Measurements from ENCODE around the gene ABCF3.
"Not testable (repeated sequence)": the region's sequence is repeated elsewhere in the genome, so short reads cannot be mapped to it uniquely, and the experiment has no call there.

Gene ABCF3, protein sequence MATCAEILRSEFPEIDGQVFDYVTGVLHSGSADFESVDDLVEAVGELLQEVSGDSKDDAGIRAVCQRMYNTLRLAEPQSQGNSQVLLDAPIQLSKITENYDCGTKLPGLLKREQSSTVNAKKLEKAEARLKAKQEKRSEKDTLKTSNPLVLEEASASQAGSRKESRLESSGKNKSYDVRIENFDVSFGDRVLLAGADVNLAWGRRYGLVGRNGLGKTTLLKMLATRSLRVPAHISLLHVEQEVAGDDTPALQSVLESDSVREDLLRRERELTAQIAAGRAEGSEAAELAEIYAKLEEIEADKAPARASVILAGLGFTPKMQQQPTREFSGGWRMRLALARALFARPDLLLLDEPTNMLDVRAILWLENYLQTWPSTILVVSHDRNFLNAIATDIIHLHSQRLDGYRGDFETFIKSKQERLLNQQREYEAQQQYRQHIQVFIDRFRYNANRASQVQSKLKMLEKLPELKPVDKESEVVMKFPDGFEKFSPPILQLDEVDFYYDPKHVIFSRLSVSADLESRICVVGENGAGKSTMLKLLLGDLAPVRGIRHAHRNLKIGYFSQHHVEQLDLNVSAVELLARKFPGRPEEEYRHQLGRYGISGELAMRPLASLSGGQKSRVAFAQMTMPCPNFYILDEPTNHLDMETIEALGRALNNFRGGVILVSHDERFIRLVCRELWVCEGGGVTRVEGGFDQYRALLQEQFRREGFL

DNA sequence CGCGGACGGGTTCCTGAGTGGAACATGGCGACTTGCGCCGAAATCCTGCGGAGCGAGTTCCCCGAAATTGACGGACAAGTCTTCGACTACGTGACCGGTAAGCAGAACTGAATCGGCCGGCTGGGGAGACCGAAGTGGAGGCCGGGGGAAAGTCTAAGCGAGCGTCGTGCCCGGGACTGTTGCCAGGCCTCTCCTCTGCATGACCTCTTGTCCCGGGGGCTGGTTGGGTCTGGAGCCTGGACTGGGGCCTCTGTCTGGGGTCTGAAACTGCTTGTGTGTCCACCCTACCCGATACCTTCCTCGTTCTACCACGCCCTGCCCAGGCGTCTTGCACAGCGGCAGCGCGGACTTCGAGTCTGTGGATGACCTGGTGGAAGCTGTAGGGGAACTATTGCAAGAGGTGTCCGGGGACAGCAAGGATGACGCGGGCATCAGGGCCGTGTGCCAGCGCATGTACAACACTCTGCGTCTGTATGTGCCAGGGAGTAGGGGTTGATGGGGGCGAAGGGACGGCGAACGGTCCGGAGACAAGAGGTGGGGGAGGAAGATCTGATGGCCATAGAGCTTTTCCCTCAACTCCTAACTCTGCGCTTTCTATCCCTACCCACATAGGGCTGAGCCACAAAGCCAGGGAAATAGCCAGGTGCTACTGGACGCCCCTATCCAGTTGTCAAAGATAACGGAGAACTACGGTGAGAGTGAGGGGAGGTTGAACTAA is at the start of gene ABCF3:
Gene ABCF3 (plus strand): TSS at position 16 of the 718 bp plus-strand sequence. CDS start 9 bp downstream, at position 25.
- DNase-seq (ENCODE audit: low read depth in 4 of 4, low spot score in 1 of 4), result no peak

DNA sequence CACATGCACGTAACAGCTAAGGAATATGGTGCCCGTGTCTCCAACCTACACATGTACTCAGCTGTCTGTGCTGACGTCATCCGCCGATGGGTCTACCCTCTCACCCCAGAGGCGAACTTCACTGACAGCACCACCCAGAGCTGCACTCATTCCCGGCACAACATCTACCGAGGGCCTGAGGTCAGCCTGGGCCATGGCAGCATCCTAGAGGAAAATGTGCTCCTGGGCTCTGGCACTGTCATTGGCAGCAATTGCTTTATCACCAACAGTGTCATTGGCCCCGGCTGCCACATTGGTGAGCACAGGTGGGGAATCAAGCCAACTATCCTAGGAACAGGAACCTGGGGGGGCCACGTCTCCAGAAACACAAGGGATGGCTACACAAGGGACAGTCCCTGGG is 45.6 kb upstream of the ABCF3 start:
- no peak for DNase-seq (ENCODE audit: low read depth in 4 of 4, low spot score in 1 of 4)

DNA sequence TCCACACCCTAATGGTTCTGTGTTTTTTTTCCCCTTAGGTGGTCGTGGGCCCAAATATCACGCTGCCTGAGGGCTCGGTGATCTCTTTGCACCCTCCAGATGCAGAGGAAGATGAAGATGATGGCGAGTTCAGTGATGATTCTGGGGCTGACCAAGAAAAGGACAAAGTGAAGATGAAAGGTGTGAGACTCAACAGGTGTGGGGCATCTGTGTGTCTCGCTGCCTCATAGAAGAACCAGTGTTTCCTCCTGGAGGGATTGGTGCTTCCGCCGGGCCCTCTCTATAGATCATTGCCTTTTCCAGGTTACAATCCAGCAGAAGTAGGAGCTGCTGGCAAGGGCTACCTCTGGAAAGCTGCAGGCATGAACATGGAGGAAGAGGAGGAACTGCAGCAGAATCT is 43.8 kb upstream of the ABCF3 start:
- DNase-seq (ENCODE audit: low read depth in 4 of 4, low spot score in 1 of 4), result no peak

DNA sequence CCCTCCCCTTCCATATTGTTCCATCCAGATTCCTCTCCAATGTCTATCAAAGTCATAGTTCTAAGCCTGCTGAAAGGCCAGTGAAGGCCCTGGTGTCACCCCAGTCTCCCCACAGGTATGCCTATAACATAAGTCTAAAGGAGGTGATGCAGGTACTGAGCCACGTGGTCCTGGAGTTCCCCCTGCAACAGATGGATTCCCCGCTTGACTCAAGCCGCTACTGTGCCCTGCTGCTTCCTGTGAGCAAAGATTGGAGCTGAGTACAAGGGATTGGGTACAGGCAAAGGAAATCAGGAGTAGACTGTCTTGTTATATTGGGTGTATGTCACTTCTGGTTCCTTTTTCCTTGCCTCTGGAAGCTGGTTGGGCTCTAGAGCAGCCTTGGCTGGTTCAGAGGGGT is 42.7 kb upstream of the ABCF3 start:
- no peak for DNase-seq (ENCODE audit: low read depth in 4 of 4, low spot score in 1 of 4)

DNA sequence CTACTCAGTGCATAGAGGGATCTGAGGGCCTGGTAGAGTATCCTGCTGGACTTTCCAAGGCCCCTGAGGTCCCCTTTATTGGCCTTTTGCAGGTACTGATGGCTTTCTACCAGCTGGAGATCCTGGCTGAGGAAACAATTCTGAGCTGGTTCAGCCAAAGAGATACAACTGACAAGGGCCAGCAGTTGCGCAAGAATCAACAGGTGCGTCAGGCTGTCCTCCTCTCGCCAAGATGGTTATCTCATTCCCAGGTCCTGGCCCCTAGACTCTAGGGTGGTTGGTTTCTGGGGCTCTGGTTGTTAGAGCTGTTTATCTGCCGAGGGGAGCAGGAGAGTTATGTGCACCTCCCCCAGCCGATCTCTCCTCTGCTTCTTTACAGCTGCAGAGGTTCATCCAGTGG is 41.5 kb upstream of the ABCF3 start:
- no peak for DNase-seq (ENCODE audit: low read depth in 4 of 4, low spot score in 1 of 4)

DNA sequence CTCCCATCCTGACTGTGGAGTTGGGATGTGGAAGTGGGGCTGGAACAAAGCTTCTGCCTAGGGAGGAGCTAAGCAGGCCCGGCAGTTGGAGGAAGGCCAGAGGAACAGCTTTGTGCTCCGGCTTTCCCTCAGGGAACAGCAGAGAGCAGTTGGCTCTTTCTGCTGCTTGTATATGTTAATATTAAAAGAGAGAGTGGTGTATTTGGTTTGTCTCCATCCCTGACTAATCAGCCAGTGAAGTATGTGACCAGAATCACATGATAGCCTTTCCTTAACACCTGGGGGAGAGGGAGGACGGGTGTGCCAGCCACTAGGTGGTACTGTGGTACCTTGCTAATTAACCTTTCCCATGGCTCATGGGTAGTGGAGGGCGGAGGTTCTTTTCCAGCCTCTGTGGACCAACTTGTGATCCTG is 40.9 kb upstream of the ABCF3 start:
- no peak for DNase-seq (ENCODE audit: low read depth in 4 of 4, low spot score in 1 of 4)

DNA sequence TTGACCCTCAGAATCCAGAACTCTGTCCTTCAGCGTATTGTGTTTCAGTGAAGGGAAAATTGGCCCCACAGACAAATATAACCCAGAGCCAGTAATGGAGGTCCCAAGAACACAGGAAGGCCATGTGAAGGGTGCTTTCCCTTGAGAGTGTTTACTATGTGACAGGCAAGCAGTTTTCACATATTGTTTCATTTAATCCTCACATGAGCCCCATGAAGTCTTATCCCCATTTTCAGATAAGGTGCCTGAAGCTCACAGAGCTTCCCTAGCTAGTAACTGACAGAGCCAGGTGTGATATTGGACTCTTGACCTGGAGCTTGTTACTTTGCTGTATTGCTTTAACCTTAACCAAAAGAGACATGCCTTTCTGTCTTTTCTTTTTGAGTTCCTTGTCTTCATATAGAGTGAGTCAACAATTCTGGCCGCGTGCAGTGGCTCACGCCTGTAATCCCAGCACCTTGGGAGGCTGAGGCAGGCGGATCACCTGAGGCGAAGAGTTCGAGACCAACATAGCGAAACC is 40.2 kb upstream of the ABCF3 start:
- no peak for DNase-seq (ENCODE audit: low read depth in 4 of 4, low spot score in 1 of 4)

DNA sequence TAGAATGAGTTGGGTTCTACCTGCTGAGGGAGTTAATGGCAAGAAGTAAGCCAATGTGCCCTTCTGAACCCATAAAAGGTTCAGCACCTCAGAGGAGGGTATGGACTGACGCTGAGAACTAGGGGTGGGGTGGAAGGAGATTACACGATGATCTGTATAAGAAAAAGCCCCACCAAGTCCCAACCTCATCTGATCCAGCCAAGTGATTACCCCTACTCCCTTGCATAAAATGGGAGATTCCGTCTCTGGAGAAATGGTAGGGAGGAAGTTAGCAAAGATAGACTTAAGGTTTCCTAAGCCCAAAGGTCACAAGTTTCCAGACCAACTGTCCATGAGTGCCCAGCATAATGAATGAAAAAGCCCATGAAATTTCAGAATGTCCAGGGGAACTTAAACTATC is 37.9 kb upstream of the ABCF3 start:
- no peak for DNase-seq (ENCODE audit: low read depth in 4 of 4, low spot score in 1 of 4)

DNA sequence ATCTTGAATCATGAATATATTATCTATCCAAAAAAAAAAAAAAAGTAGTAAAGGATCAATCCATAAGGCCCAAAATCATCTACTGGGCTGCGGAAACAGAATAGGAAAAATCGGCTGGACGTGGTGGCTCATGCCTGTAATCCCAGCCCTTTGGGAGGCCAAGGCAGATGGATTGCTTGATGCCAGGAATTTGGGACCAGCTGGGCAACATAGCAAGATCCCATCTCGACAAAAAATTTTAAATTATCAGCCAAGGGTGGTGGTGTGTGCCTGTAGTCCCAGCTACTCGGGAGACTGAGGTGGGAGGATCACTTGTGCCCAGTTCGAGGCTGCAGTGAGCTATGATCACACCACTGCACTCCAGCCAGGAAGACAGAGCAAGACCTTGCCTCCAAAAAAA is 36.9 kb upstream of the ABCF3 start:
- no peak for DNase-seq (ENCODE audit: low read depth in 4 of 4, low spot score in 1 of 4)

DNA sequence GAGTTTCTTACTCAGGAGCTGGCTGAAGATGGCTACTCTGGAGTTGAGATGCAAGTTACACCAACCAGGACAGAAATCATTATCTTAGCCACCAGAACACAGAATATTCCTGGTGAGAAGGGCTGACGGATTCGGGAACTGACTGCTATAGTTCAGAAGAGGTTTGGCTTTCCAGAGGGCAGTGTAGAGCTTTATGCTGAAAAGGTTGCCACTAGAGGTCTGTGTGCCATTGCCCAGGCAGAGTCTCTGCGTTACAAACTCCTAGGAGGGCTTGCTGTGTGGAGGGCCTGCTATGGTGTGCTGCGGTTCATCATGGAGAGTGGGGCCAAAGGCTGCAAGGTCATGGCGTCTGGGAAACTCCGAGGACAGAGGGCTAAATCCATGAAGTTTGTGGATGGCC is 36.2 kb upstream of the ABCF3 start:
- not testable (repeated sequence) for DNase-seq (ENCODE audit: low read depth in 4 of 4, low spot score in 1 of 4)

DNA sequence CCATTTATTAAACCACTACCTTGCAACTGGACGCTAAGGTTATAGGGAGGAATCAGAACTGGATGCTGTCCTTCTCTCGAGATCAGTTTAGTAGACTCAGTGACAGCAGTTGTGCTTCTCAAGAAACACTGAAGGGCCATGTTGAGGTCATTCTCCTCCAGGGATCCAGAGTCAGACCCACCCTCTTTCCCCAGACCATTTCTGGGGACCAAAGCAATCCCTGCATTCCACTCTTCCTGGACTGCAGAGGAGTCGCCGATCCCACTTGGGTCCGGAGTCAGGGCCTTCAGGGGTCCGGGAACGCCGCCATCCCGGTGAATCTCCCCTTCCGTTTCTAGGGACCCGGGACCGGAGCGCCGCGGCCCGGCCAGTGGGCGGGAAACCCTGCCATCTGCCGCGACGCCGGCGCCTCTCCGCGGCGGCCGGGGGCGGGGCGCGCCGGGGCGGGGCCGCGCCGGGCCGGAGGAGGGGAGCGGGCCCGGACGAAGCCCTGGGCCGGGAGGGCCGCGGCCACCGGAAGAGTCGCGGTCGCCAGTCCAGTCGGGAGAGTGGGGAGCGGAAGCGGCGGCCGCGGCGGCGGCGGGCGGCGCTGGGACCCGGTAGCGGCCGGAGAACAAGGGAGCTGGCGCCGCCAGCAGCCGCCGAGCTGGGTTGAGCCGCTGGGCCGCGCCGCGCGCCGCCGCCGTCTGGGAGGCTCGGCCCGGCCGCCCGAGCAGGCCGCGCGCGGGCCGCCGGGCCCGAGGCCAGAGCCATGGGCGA is 30.9 kb upstream of the ABCF3 start, which contains the start of gene DVL3:
Gene DVL3 (plus strand): TSS at position 493 of the 759 bp plus-strand sequence. CDS start 259 bp downstream, at position 752.
- DNase-seq (ENCODE audit: low read depth in 4 of 4, low spot score in 1 of 4), result no peak

DNA sequence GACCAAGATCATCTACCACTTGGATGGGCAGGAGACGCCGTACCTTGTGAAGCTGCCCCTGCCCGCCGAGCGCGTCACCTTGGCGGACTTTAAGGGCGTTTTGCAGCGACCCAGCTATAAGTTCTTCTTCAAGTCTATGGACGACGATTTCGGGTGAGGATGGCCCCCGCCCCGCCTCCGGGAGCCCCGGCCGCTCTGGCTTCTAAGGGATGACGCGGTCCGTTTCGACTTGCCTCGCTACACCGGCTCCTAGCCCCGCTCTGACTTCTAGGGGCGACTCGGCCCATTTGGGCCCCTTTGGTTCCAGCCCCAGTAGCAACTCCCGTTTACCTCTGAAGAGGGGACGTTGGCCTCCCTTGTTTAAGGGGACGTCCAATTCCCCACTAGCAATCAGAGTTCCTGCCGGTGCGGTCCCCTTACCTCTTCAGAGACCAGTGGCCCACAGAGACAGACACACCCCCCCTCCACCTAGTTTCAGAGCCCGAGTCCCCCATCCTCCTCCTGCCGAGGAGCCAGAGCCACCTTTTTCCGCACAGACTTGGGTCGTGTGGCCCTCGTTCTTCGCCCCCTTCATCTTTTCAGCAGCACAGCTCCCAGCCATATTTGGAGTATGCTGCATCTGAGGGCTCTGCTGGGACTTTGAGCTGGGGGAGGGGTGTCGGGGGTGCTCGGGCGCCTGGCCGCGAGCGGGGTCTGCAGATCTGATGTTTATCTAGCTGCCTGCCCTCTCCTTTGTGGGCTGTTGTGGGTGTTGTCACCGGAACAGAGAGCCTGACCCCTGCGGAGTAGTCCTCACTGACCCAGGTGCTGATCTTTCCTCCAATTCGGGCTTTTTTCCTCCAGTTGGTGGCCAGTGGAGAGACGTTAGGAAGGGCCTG is 30.1 kb upstream of the ABCF3 start:
- peak in 1 of 4 experiments; percentile 21 for DNase-seq (ENCODE audit: low read depth in 4 of 4, low spot score in 1 of 4)

DNA sequence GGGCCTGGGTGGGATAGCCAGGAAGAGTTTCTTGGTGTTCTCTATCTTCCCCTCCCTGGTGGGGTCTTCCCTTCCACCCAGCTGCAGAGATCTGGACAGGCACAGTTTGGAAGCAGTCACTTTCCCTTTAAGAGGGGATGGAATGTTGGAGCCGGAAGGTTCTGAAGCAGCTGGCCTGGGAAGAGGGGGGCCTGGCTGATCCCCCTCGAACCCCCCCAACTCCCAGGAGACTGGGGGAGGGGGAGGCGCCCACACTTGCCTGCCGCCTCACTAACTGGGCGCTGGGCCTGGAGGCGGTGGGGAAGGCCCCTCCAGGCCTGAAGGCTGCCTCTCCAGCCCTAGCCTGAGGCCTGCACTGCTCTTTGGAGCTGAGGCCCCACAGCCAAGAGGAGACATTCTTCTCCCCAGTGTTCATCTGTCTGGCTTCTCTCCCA is 29.5 kb upstream of the ABCF3 start:
- DNase-seq (ENCODE audit: low read depth in 4 of 4, low spot score in 1 of 4), result no peak

DNA sequence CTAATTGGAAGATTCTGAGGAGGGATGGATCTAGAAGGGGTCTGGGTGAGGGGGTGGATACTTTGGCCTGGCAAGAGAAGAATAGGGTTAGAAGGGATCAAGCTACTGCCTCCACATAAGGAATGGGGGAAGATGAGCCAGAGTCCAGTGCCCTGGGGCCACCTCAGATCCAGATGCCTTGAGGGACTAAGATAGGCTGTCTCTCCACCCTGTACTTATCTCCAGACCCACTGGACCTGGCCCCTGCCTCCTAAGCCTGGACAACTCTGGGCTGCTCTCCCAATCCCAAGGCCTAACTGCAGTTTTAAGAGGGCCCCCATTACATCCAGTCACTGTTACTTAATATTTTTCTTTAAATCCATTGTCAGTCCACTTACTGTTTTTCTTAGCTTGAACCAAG is 28.8 kb upstream of the ABCF3 start:
- no peak for DNase-seq (ENCODE audit: low read depth in 4 of 4, low spot score in 1 of 4)

DNA sequence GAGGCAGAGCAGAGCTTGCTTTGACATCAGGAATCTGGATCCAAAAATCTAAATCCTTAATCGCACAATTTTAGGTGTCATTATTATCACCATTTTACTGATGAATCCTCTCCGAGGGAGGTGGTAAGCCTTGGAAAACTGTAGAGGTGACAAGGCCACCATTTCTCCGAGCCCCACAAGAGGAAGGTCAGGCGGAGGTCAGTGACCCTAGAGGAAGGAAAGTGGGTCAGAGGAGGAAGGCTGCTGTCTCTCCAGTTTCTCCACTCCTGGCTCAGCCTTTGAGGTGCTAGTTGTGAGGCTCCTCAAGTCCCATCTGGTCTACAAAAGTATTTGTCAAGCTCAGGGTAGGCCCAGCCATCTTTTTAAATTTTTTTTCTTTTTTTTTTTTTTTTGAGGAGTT is 27.6 kb upstream of the ABCF3 start:
- DNase-seq (ENCODE audit: low read depth in 4 of 4, low spot score in 1 of 4), result no peak

DNA sequence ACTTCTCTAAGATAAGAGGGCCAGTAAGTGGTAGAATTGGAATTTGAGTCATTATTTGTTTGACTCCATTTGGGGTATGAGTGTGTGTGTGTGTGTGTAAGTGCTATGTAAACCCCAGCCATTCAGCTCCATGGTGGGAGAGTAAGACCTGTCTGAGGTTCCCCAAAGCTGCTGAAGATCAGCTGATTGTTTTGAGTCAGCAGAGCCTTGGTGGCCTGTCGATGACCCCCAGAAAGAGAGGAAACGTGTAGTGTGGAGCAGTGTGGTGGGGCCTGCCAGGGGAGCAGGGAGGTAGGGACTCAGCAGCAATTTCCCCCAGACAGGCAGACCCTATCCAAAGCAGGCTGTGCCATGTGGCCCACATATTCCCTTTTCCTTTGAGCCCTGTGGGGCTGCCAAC is 25.5 kb upstream of the ABCF3 start:
- no peak for DNase-seq (ENCODE audit: low read depth in 4 of 4, low spot score in 1 of 4)

DNA sequence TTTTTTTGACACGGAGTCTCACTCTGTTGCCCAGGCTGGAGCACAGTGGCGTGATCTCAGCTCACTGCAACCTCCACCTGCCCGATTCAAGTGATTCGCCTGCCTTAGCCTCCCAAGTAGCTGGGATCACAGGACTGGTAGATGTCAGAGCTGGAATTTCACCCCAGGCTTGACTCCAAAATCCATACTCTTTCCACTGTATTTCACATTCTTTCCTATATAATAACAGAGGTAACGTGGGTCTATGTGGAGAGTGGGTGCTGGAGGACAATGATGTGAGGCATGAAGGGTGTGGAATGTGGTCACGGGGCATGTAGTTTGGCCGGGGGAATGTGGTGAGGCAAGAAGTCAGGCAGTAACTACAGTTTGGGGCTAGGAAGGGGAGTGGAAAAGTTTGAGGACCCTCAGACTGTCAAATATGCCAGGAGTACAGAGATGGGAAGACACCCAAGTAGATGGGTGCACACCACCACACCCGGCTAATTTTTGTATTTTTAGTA is 23.4 kb upstream of the ABCF3 start:
- not testable (repeated sequence) for DNase-seq (ENCODE audit: low read depth in 4 of 4, low spot score in 1 of 4)

DNA sequence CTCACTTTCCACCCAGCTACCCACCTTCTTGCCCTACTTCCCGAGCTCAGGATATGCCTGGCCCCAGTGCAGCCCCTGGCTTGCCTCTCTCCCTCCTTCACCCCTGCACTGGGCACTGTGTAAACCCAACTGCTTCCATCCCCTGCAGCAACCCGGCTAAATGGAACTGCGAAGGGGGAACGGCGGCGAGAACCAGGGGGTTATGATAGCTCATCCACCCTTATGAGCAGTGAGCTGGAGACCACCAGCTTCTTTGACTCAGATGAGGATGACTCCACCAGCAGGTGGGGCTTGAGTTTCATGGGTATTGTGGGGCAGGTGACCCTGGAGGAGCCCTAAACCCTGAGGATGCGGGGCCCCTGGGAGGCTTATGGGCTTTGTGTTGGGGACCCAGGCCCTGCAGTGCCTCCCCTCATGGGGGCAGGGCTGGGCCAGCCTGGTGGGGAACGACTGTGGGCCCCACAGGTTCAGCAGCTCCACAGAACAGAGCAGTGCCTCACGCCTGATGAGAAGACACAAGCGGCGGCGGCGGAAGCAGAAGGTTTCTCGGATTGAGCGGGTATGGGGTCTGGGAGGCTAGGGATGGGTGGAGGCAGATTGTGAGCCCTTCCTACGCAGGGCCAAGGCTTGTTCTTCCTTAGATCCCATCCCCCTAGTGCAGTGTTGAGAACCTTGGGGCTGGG is 21.2 kb upstream of the ABCF3 start:
- DNase-seq (ENCODE audit: low read depth in 4 of 4, low spot score in 1 of 4), result no peak

DNA sequence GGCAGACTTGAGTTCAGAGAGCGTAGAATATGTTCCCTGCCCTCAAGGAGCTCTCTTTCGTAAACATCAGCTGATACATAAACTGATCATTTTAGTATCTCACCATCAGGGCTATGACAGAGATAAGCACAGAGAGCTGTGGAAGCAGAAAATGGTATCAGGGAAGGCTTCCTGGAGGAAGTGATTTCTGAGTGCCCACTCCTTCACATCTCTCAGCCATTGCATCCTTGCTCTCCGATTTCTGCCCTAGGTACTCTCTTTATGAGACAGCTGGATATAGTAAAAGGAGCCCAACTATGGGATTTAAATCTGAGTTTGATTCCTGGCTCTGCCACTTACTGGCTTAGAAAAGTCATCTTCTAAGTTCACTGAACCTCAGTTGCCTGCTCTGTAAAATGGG is 20.5 kb upstream of the ABCF3 start:
- DNase-seq (ENCODE audit: low read depth in 4 of 4, low spot score in 1 of 4), result no peak

All from stimulated activated CD4-positive, alpha-beta T cell treated with anti-CD3 and anti-CD28 coated beads, Interleukin-1b, Interleukin-23, amount 100 ng/mL, for 24 hours (primary cell).